A549 (cell line): ENCODE measurements around the gene SNRK. TPM values are rescaled to one million over a fixed set of nuclear protein-coding genes. Genes with fewer than 3 reads are reported as not detected.

Experiments used
- ATAC-seq, 2 experiments: fragments of 200-7000 bp in 1 of 2; fragments of >200 bp in 1 of 2; cut with Nextera tagmentation in 1 of 2; cut with Tn5 transposase in 1 of 2; 3 replicates each; pipeline versions ENCODE4 v1.8.0 to v1.9.1; 2018 to 2020; ENCODE audit warnings: mild to moderate bottlenecking in 1 of 2, moderate library complexity in 1 of 2
- CTCF ChIA-PET: fragments of 300-600 bp; sonication (Branson Sonifier 250); formaldehyde crosslinking; extraction: SDS; loops from one replicate; lab custom pipeline; 2021; ENCODE audit warnings: antibody characterized with exemption, inconsistent platforms; lab: Yijun Ruan, JAX
- POLR2A ChIA-PET: fragments of 350-600 bp; formaldehyde crosslinking; extraction: SDS; loops from one replicate; lab custom pipeline; 2021; ENCODE audit warnings: antibody characterized with exemption, inconsistent platforms; lab: Yijun Ruan, JAX
- DNase-seq, 2 experiments: peaks; one replicate each; pipeline versions ENCODE4 v3.0.0 to v3.0.0-alpha.2; 2011 to 2016; ENCODE audit warnings: low read depth in 1 of 2, low spot score in 1 of 2
- FAIRE-seq: peaks from 2 replicates; lab custom pipeline; 2011; peaks lifted over from hg19 to GRCh38; lab: Jason Lieb, UNC
- H3K27ac ChIP-seq, 2 experiments: fragments of >200 bp; sonication (Bioruptor Twin); formaldehyde crosslinking; 3 replicates each; pipeline ENCODE4 v1.5.1; 2016 to 2017
- H3K4me1 ChIP-seq: fragments of >200 bp; sonication (Bioruptor Twin); formaldehyde crosslinking; 3 replicates; pipeline ENCODE4 v1.6.1; 2016
- H3K4me2 ChIP-seq: fragments of >200 bp; sonication (Bioruptor Twin); formaldehyde crosslinking; 3 replicates; pipeline ENCODE4 v1.6.1; 2016
- H3K4me3 ChIP-seq: fragments of >200 bp; sonication (Bioruptor Twin); formaldehyde crosslinking; 3 replicates; pipeline ENCODE4 v1.5.1; 2016
- H3K9me3 ChIP-seq: fragments of >200 bp; sonication (Bioruptor Twin); formaldehyde crosslinking; 3 replicates; pipeline ENCODE4 v1.6.1; 2016
- ATOH8 ChIP-seq: fragments of 250-450 bp; sonication (Bioruptor Pico); IDR thresholded peaks from 2 replicates; pipeline ENCODE4 v1.5.0; 2020; ENCODE audit warnings: low read depth, mild to moderate bottlenecking, moderate library complexity
- CBX8 ChIP-seq: fragments of 200-600 bp; sonication (generic); IDR thresholded peaks from 2 replicates; pipeline ENCODE4 v1.6.1; 2016
- CHD4 ChIP-seq: fragments of 200-600 bp; sonication (generic); IDR thresholded peaks from 2 replicates; pipeline ENCODE4 v1.6.1; 2016; ENCODE audit warnings: antibody characterized with exemption, mild to moderate bottlenecking, borderline replicate concordance
- E2F6 ChIP-seq: IDR thresholded peaks from 2 replicates; pipeline ENCODE4 v1.6.1; 2012; ENCODE audit warnings: low read depth, borderline replicate concordance
- EP300 ChIP-seq, 2 experiments: fragments of >200 bp; sonication (Bioruptor Twin); formaldehyde crosslinking; IDR thresholded peaks; 2 replicates in 1 of 2; 3 replicates in 1 of 2; pipeline ENCODE4 v1.6.1; 2016 to 2017
- FOSL2 ChIP-seq, 2 experiments: fragments of 450-650 bp in 1 of 2; fragments of >200 bp in 1 of 2; sonication (Bioruptor Twin) in 1 of 2; formaldehyde crosslinking; IDR thresholded peaks; 2 replicates each; pipeline versions ENCODE4 v1.5.0 to v1.6.1; 2016 to 2020; ENCODE audit warnings: mild to moderate bottlenecking in 1 of 2, moderate library complexity in 1 of 2
- GATA3 ChIP-seq: IDR thresholded peaks from 2 replicates; pipeline ENCODE4 v1.6.1; 2012; ENCODE audit warnings: borderline replicate concordance
- JUN ChIP-seq, 2 experiments: fragments of >200 bp; sonication (Bioruptor Twin); formaldehyde crosslinking; IDR thresholded peaks; 2 replicates in 1 of 2; 3 replicates in 1 of 2; pipeline ENCODE4 v1.6.1; 2016 to 2017
- JUNB ChIP-seq: fragments of >200 bp; sonication (Bioruptor Twin); formaldehyde crosslinking; IDR thresholded peaks from 2 replicates; pipeline ENCODE4 v1.6.1; 2016
- KDM1A ChIP-seq: fragments of 200-600 bp; sonication (generic); IDR thresholded peaks from 2 replicates; pipeline ENCODE4 v1.6.1; 2016; ENCODE audit warnings: low read depth, mild to moderate bottlenecking
- KDM5A ChIP-seq: fragments of 200-600 bp; sonication (generic); IDR thresholded peaks from 2 replicates; pipeline ENCODE4 v1.6.1; 2016; ENCODE audit warnings: antibody characterized with exemption, mild to moderate bottlenecking
- PHF8 ChIP-seq: fragments of 200-600 bp; sonication (generic); IDR thresholded peaks from 2 replicates; pipeline ENCODE4 v1.6.1; 2016; ENCODE audit warnings: low read depth, mild to moderate bottlenecking, antibody characterized with exemption, moderate library complexity, borderline replicate concordance
- POLR2A ChIP-seq: IDR thresholded peaks from 2 replicates; pipeline ENCODE4 v1.6.1; 2012; ENCODE audit warnings: mild to moderate bottlenecking, low read length
- POLR2AphosphoS2 ChIP-seq: conservative IDR thresholded peaks from 2 replicates; pipeline ENCODE4 v1.6.1; 2012; ENCODE audit warnings: low read length, improper control_type of control experiment, inconsistent platforms
- RCOR1 ChIP-seq: fragments of 150-350 bp; IDR thresholded peaks from 2 replicates; pipeline ENCODE4 v1.6.1; 2014; ENCODE audit warnings: antibody characterized with exemption, low read length, low read depth
- RNF2 ChIP-seq: fragments of 200-600 bp; sonication (generic); IDR thresholded peaks from 2 replicates; pipeline ENCODE4 v1.6.1; 2016; ENCODE audit warnings: low read depth, mild to moderate bottlenecking, antibody characterized with exemption, moderate library complexity, borderline replicate concordance
- SREBF2 ChIP-seq: fragments of 450-650 bp; IDR thresholded peaks from 2 replicates; pipeline ENCODE4 v1.6.1; 2014; ENCODE audit warnings: mild to moderate bottlenecking, moderate library complexity
- TFCP2L1 ChIP-seq: fragments of 250-450 bp; sonication (Bioruptor Pico); IDR thresholded peaks from 2 replicates; pipeline ENCODE4 v1.5.0; 2021; ENCODE audit warnings: mild to moderate bottlenecking
- ZC3H11A ChIP-seq: fragments of 450-650 bp; IDR thresholded peaks from 2 replicates; pipeline ENCODE4 v1.6.1; 2014; ENCODE audit warnings: antibody characterized with exemption, mild to moderate bottlenecking
- ZNF302 ChIP-seq: fragments of 250-450 bp; sonication (Bioruptor Pico); IDR thresholded peaks from 2 replicates; pipeline ENCODE4 v1.9.0; 2021; ENCODE audit warnings: inconsistent platforms, mild to moderate bottlenecking, moderate library complexity
- WGBS: methylation state at CpG from one replicate; pipeline ENCODE4 v1.1.6; 2017; ENCODE audit errors: missing lambda C conversion rate; 5-methylcytosine and 5-hydroxymethylcytosine counted together
- polyA plus RNA-seq, 4 experiments: library from polyadenylated mRNA; depleted of rRNA in 3 of 4; stranded (reverse); fragments of >200 nt; fragmentation: RNase III in 1 of 4; extraction: RNeasy Plus Mini Kit Qiagen cat#74134 plus additional on column Dnase treatment in 1 of 4; gene quantifications; 2 replicates in 3 of 4; 3 replicates in 1 of 4; pipeline ENCODE4 v1.2.3, GENCODE V29; 2011 to 2017
- TF ChIP-seq, protein P1 (sequence below): fragments of >200 bp; sonication (Bioruptor Twin); formaldehyde crosslinking; IDR thresholded peaks from 3 replicates; pipeline ENCODE4 v1.6.1; 2016
- TF ChIP-seq, protein P2 (sequence below): IDR thresholded peaks from 2 replicates; pipeline ENCODE4 v1.6.1; 2012
- TF ChIP-seq, protein P3 (sequence below): fragments of >200 bp; sonication (Bioruptor Twin); formaldehyde crosslinking; IDR thresholded peaks from 2 replicates; pipeline ENCODE4 v1.6.1; 2016
- TF ChIP-seq, protein P4 (sequence below): IDR thresholded peaks from 2 replicates; pipeline ENCODE4 v1.6.1; 2012

Gene SNRK
- polyA plus RNA-seq, 2 of the 4 experiments (the other 2 are of a cell fraction) = 3.5 to 7.2 TPM

GRCh38 chr3:43290956-43291355 lies 4.6 kb downstream of the SNRK start:
- ChIA-PET CTCF (interaction anchor here (0.5 to 1.2 kb wide), 3 partner anchors 11 to 59 kb away, joined by 3 to 4 read pairs (median 3); no protein-coding TSS in a partner anchor), POLR2A (no interaction called here)
- ATAC-seq (no peak), FAIRE-seq (no peak), DNase-seq (no peak)
- 76% methylated on average over 4 of the region's 4 CpGs for WGBS
- no peak overlapping the region for H3K4me2 ChIP-seq
- peaks cover 39% of the 10 kb centered on the region for H3K4me1 ChIP-seq
- no peak overlapping the region for H3K27ac ChIP-seq
- TF ChIP-seq, protein P1, sequence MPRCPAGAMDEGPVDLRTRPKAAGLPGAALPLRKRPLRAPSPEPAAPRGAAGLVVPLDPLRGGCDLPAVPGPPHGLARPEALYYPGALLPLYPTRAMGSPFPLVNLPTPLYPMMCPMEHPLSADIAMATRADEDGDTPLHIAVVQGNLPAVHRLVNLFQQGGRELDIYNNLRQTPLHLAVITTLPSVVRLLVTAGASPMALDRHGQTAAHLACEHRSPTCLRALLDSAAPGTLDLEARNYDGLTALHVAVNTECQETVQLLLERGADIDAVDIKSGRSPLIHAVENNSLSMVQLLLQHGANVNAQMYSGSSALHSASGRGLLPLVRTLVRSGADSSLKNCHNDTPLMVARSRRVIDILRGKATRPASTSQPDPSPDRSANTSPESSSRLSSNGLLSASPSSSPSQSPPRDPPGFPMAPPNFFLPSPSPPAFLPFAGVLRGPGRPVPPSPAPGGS = no peak
- TF ChIP-seq JUNB (no peak), POLR2A (no peak), JUN (IDR thresholded peaks at IDR 0.05) (no peak), ATOH8 (no peak), CHD4 (no peak)
- no peaks in the 10 kb centered on the region for H3K9me3 ChIP-seq
- H3K4me3 ChIP-seq = no peak overlapping the region

DNA sequence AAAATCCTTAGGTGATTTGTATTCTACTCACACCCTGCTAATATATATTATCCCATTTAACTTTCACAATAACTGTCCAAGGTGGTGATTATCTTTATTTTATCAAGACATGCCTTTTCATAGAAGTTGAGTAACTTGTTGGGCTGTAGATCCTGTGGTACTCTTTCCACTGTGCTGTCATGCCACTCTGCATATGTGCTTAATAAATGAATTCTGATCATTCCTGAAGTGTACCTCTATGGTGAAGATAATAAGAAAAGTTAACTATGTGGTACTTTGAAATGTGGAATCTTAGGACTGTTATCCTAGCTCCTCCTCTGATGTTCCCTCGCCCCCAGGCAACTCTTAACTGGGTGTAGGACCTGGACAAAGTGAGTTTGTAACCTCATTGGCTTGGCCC lies 5.2 kb downstream of the SNRK start:
- ATAC-seq (no peak), DNase-seq (no peak), FAIRE-seq (no peak)
- no peak for TF ChIP-seq PHF8
- no peak for TF ChIP-seq KDM1A
- no peak for TF ChIP-seq E2F6
- TF ChIP-seq TFCP2L1 (CRISPR knock-in tag) = no peak
- no peak for TF ChIP-seq KDM5A
- TF ChIP-seq EP300 (IDR thresholded peaks at IDR 0.05) = no peak
- TF ChIP-seq, protein P2, sequence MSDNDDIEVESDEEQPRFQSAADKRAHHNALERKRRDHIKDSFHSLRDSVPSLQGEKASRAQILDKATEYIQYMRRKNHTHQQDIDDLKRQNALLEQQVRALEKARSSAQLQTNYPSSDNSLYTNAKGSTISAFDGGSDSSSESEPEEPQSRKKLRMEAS = no peak
- no peak for TF ChIP-seq RCOR1
- no peak for TF ChIP-seq POLR2AphosphoS2
- TF ChIP-seq RNF2 = no peak
- TF ChIP-seq SREBF2 = no peak
- TF ChIP-seq, protein P3, sequence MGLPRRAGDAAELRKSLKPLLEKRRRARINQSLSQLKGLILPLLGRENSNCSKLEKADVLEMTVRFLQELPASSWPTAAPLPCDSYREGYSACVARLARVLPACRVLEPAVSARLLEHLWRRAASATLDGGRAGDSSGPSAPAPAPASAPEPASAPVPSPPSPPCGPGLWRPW = no peak
- no peak for TF ChIP-seq GATA3
- no peak for TF ChIP-seq FOSL2 (IDR thresholded peaks at IDR 0.05)
- no peak for TF ChIP-seq FOSL2 (CRISPR knock-in tag; IDR thresholded peaks at IDR 0.05)
- TF ChIP-seq, protein P1 = no peak
- TF ChIP-seq, protein P4, sequence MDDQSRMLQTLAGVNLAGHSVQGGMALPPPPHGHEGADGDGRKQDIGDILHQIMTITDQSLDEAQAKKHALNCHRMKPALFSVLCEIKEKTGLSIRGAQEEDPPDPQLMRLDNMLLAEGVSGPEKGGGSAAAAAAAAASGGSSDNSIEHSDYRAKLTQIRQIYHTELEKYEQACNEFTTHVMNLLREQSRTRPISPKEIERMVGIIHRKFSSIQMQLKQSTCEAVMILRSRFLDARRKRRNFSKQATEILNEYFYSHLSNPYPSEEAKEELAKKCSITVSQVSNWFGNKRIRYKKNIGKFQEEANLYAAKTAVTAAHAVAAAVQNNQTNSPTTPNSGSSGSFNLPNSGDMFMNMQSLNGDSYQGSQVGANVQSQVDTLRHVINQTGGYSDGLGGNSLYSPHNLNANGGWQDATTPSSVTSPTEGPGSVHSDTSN = no peak
- no peak for TF ChIP-seq ZC3H11A
- no peak for TF ChIP-seq CBX8
- no peak for TF ChIP-seq ZNF302 (CRISPR knock-in tag)
- H3K4me1 ChIP-seq = peaks cover 43% of the 10 kb centered on the region
- 100% methylated on average over 1 of the region's 1 CpG for WGBS
- H3K9me3 ChIP-seq = no peaks in the 10 kb centered on the region
- ChIA-PET CTCF (interaction anchor here (0.6 to 0.8 kb wide), 2 partner anchors 27 to 209 kb away, joined by 3 read pairs; no protein-coding TSS in a partner anchor), POLR2A (no interaction called here)
- no peak overlapping the region for H3K4me2 ChIP-seq
- H3K27ac ChIP-seq = no peak overlapping the region
- H3K4me3 ChIP-seq = no peak overlapping the region
